ENCODE measurements around the gene ARID5A.
A peak's percentile ranks its signal among the peaks of the same experiment; 100 is the strongest.

The ARID5A gene

DNA sequence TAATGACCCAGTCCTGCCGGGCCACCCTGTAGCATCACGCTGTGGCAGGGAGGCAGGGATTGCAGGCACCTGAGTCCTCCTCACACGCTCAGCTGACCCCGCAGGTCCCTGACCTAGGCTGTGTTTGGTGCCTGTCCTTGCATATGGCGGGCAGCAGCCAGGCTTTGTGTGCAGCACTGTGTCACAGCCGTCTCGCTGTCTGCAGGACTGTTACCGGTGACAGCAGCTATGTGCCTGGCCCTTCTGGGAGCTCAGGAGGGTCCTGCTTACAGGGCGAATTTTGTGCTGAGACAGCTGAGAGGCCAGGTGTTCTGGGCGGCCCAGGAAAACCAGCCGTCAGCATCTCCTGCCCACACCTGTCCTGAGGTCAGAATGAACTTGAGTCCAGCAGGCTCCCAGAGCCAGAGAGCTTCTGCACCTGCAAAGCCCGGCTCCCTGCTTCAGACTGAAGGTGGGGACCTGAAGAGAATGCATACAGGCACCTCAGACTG is 10.4 kb upstream of the ARID5A start:
- Histone ChIP-seq H3F3A (ENCODE audit: low read depth) (peaks cover 6% of the 10 kb centered on the region; the same call in 1 of the 2 replicates), H3K9me2 (replicated peaks; ENCODE audit: low read depth, low read length) (no peaks in the 10 kb centered on the region), H4K20me1 (ENCODE audit: insufficient read depth, low read length, poor library complexity, severe bottlenecking) (no peaks in the 10 kb centered on the region), H3K36me3 (ENCODE audit: insufficient read depth, low read length) (no peaks in the 10 kb centered on the region), H3K4me2 (ENCODE audit: low read depth, low read length, poor library complexity, severe bottlenecking) (no peak overlapping the region), H3K27me3 (ENCODE audit: insufficient read depth, low read length, poor library complexity, severe bottlenecking) (no peaks in the 10 kb centered on the region), H3K9me3 (ENCODE audit: insufficient read depth, low read depth, low read length) (no peaks in the 10 kb centered on the region), H3K79me2 (ENCODE audit: insufficient read depth, low read length) (no peaks in the 10 kb centered on the region), H3K4me3 (ENCODE audit: low read length, poor library complexity, severe bottlenecking) (no peak overlapping the region), H3K9ac (ENCODE audit: low read depth, low read length, poor library complexity, severe bottlenecking) (no peak overlapping the region), H3K4me1 (ENCODE audit: insufficient read depth, low read length, poor library complexity, severe bottlenecking) (peaks cover 38% of the 10 kb centered on the region), H2AFZ (ENCODE audit: low read length) (no peak overlapping the region)
- TF ChIP-seq, protein P1, sequence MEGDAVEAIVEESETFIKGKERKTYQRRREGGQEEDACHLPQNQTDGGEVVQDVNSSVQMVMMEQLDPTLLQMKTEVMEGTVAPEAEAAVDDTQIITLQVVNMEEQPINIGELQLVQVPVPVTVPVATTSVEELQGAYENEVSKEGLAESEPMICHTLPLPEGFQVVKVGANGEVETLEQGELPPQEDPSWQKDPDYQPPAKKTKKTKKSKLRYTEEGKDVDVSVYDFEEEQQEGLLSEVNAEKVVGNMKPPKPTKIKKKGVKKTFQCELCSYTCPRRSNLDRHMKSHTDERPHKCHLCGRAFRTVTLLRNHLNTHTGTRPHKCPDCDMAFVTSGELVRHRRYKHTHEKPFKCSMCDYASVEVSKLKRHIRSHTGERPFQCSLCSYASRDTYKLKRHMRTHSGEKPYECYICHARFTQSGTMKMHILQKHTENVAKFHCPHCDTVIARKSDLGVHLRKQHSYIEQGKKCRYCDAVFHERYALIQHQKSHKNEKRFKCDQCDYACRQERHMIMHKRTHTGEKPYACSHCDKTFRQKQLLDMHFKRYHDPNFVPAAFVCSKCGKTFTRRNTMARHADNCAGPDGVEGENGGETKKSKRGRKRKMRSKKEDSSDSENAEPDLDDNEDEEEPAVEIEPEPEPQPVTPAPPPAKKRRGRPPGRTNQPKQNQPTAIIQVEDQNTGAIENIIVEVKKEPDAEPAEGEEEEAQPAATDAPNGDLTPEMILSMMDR (conservative IDR thresholded peaks at IDR 0.05; ENCODE audit: low read length): no peak
- no peak for TF ChIP-seq EZH2phosphoT487 (IDR thresholded peaks at IDR 0.05; ENCODE audit: borderline replicate concordance)

GRCh38 chr2:96526615-96527285 is 9.8 kb upstream of the ARID5A start:
- Histone ChIP-seq H3K9me3 (ENCODE audit: insufficient read depth, low read depth, low read length) (no peaks in the 10 kb centered on the region), H3K9me2 (replicated peaks; ENCODE audit: low read depth, low read length) (no peaks in the 10 kb centered on the region), H3K4me3 (ENCODE audit: low read length, poor library complexity, severe bottlenecking) (peak overlapping the region; percentile 73), H4K20me1 (ENCODE audit: insufficient read depth, low read length, poor library complexity, severe bottlenecking) (no peaks in the 10 kb centered on the region), H3K4me1 (ENCODE audit: insufficient read depth, low read length, poor library complexity, severe bottlenecking) (peaks cover 43% of the 10 kb centered on the region), H2AFZ (ENCODE audit: low read length) (peak overlapping the region; percentile 94), H3K4me2 (ENCODE audit: low read depth, low read length, poor library complexity, severe bottlenecking) (peak overlapping the region; percentile 75), H3K36me3 (ENCODE audit: insufficient read depth, low read length) (no peaks in the 10 kb centered on the region), H3K27me3 (ENCODE audit: insufficient read depth, low read length, poor library complexity, severe bottlenecking) (no peaks in the 10 kb centered on the region), H3K9ac (ENCODE audit: low read depth, low read length, poor library complexity, severe bottlenecking) (peak overlapping the region; percentile 72), H3F3A (ENCODE audit: low read depth) (peaks cover 6% of the 10 kb centered on the region; the same call in 1 of the 2 replicates), H3K79me2 (ENCODE audit: insufficient read depth, low read length) (no peaks in the 10 kb centered on the region)
- TF ChIP-seq EZH2phosphoT487 (IDR thresholded peaks at IDR 0.05; ENCODE audit: borderline replicate concordance): no peak
- TF ChIP-seq, protein P1 (conservative IDR thresholded peaks at IDR 0.05; ENCODE audit: low read length): no peak

DNA sequence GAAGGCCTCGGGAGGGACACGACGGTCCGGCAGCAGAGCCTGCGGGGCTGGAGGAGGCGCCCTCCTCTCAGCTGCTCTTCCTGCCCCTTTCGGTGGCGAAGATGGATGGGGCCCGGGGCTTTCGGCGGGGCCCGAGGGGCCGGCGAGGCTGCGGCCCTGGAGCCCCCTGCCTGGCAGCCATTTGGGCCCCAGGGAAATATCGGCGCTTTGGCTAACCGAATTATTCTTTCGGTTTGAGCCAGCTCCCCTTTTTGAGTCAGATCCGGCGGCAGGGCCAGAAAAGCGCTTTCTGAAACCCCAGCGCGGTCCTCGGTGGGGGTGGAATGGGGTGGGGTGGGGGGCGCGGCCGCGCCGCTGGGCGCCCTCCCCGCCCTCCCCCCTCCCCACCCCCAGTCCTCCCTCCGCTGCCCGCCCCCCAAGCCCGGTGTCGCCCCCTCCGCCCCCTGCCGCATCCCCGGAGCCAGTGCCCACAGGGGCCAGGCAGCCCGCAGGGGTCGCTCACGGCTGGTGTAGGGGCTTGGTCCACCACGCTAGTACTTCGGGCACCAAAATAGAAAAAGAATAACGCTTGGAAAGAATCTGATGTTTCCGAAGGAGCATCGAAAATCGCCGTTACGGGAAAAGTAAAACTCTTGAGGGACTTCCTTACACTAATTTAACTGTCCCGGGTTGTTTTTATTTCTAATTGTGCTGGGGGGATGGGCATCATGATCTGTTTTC is 9.1 kb upstream of the ARID5A start:
- Histone ChIP-seq H3K36me3 (ENCODE audit: insufficient read depth, low read length) (no peaks in the 10 kb centered on the region), H4K20me1 (ENCODE audit: insufficient read depth, low read length, poor library complexity, severe bottlenecking) (no peaks in the 10 kb centered on the region), H3K4me2 (ENCODE audit: low read depth, low read length, poor library complexity, severe bottlenecking) (peak overlapping the region; percentile 94), H3K9ac (ENCODE audit: low read depth, low read length, poor library complexity, severe bottlenecking) (peak overlapping the region; percentile 72), H3F3A (ENCODE audit: low read depth) (peaks cover 6% of the 10 kb centered on the region; the same call in 1 of the 2 replicates), H3K27me3 (ENCODE audit: insufficient read depth, low read length, poor library complexity, severe bottlenecking) (no peaks in the 10 kb centered on the region), H3K9me3 (ENCODE audit: insufficient read depth, low read depth, low read length) (no peaks in the 10 kb centered on the region), H2AFZ (ENCODE audit: low read length) (peak overlapping the region; percentile 94), H3K9me2 (replicated peaks; ENCODE audit: low read depth, low read length) (no peaks in the 10 kb centered on the region), H3K4me3 (ENCODE audit: low read length, poor library complexity, severe bottlenecking) (peak overlapping the region; percentile 75), H3K4me1 (ENCODE audit: insufficient read depth, low read length, poor library complexity, severe bottlenecking) (peaks cover 49% of the 10 kb centered on the region), H3K79me2 (ENCODE audit: insufficient read depth, low read length) (no peaks in the 10 kb centered on the region)
- TF ChIP-seq EZH2phosphoT487 (IDR thresholded peaks at IDR 0.05; ENCODE audit: borderline replicate concordance): no peak
- TF ChIP-seq, protein P1 (conservative IDR thresholded peaks at IDR 0.05; ENCODE audit: low read length): peak; percentile 43
